AML-193 (cell line): ENCODE data around the gene USP36.
A peak's percentile ranks its signal among the peaks of the same experiment; 100 is the strongest.

Experiments
- DNase-seq, 2 experiments: peaks; one replicate each; lab custom pipeline; 2025; lab: John Stamatoyannopoulos, UW

USP36 gene

DNA sequence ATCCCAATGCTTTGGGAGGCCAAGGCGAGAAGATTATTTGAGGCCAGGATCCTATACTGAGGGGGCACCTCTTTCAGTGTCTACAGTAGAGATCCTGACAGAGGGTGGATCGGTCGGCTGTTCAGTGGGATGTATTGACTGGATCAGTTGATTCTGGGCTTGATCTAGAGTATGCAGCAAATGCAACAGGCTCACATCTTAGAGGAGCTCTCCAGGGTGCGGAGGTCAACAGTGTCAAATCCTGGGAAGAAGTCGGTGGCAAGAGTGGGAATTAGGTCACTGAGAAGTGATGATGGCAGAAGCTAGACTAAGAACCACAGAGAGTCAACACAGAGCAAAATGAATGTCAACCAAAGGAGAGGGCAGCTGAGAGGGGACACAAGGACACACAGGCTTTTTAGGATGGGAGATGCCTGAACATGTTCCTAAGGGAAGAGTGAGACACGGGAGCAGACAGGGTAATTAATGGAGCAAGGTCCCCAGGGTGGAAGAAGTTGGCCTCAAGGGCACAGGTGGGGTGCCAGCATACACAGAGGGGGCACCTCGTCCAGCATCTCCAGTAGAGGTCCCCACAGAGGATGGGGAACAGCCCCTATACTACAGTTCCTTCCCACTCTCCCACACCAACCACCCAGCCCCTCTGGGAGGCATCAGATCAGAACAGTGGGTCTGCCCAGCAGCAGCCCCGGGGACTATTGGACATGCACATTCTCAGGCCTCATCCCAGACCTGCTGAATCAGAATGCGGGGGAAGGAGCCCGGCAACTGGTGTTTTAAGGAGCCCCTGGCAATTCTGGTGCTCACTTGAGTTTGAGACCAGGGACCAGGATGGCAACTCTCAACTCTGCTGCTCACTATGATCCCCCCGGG, 48.5 kb downstream of the USP36 start:
- DNase-seq: no peak

DNA sequence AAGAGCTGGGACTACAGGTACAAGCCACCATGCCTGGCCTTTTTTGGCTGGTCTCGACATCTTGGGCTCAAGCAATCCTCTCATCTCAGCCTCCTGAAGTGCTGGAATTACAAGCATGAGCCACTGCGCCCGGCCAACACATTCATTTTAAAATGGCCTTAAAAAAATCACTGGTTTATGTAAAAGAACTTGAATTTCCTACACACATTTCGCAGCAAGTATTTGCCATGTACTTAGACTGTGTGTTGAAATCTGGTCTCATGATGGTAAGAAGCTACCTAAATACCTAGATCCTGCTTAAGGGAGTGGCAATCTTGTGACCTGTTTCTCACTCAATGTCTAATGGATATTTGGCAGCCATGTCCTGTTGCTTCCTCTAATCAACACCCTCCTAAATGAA, 50.1 kb downstream of the USP36 start:
- no peak for DNase-seq

DNA sequence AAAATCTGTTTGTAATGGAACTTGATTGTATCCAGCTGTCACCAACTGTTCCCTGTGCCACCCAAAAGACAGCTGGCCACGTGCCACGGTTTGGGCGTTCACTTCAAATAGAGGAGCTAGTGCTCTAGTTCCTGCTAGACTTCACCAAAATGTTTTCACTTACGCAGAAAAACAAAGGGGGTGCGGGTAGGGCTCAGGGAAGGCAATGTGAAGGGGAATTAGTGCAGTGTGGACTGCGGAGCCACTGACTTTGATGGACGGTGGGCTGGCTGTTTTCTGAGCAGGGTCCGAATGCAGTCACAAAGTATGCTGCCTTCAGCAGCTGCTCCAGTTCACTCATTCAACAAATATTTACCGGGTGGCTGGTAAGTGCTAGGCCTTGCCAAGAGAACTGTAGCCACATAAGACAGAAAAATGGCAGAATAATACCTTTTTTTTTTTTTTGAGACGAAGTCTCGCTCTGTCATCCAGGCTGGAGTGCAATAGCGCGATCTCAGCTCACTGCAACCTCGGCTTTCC, 50.9 kb downstream of the USP36 start:
- no peak for DNase-seq

DNA sequence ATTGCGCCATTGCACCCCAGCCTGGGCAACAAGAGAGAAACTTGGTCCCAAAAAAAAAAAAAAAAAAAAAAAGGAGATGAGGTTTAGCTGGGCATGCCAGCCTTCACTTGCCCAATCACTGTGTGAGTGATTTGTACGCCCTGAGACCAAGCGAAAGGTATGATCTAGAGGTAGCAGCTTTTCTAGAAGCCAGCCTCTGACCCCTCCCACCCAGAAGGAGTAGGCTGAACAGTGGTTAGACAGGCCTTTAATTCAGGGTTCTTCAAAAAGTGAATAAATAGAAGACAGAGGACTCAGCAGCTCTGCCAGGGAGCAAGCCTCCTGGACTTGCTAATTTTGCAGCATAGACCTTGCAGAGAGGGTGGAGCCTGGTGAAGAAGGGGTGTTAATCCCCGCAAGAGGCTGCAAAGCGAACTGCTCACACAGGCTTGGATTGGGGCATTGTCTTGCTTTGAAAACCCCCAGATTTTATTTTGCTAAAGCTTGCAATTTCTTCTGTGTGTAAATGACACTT, 51.4 kb downstream of the USP36 start:
- DNase-seq: no peak

DNA sequence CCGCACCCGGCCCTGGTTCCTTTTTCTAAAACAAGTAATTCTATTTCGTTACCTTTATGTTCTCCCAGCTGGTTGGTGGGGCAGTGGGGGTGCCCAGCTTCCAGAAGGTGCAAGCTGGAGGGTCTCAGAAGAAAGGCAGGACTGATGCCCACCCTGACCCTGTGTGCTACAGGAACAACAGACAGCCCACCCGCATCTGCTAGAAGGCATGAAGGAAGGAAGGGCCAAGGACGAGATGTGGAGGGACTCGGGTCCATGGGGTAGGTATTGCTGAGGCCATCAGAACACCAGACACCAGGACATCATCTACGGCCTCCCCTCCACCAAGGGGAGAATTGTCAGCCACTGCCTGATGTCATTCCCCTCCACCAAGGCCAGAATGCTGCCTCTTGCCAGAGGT, 52.2 kb downstream of the USP36 start:
- no peak for DNase-seq

DNA sequence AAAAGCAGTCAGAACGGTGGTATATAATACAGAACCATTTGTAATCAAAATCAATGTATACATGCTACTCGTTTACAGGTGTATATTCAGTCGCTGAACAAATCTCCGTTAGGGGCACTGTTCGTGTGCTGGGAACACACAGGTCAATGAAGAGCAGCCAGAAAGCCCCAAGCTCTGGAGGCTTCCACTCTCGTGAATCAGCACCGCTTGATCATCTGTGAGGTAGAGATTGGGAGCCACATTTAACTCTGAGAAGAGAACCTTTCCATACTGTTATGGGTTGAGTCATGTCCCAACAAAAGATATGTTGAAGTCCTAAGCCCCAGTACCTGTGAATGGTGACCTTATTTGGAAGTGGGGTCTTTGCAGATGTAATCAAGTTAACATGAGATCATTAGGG, 53.2 kb downstream of the USP36 start:
- DNase-seq: no peak

DNA sequence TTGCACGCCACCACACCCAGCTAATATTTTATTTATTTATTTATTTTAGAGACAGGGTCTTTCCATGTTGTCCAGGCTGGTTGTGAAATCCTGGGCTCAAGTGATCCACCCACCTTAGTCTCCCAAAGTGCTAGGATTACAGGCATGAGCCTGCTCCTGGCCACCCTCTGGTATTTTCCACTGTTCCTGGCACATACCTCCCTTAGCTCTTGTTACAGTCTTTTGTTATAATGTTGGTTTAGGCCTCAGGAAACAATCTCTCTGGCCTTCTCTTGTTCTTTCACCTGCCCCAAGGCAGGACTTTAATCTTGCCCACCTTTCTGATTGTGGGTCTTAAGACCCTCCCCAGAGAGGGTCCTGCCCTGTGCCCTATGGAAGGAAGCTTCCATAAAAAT, 55.0 kb downstream of the USP36 start:
- DNase-seq: no peak

DNA sequence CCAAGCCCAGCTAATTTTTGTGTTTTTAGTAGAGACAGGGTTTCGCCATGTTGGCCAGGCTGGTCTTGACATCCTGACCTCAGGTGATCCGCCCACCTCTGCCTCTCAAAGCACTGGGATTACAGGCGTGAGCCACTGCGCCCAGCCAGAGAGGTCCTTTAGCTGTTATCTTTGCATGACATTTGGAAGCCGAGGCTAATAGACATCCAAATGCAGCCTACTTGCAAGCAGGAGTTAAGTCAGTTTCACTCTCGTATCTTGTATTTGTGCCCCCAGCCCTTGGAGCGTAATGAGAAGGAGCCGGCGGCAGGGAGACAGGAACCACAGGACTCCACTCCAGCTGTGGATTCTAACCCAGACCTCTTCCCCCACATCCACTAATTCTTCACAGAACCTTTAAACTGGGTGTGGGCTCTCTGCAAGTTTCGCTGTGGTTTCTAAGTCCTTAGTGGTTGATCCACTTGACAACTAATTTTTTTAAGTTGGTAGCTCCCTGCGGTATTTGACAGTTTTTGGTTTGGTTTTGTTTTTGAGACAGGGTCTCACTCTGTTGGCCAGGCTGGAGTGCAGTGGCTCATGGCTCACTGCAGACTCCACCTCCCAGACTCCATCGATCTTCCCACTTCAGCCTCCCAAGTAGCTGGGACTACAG, 55.5 kb downstream of the USP36 start:
- no peak for DNase-seq

DNA sequence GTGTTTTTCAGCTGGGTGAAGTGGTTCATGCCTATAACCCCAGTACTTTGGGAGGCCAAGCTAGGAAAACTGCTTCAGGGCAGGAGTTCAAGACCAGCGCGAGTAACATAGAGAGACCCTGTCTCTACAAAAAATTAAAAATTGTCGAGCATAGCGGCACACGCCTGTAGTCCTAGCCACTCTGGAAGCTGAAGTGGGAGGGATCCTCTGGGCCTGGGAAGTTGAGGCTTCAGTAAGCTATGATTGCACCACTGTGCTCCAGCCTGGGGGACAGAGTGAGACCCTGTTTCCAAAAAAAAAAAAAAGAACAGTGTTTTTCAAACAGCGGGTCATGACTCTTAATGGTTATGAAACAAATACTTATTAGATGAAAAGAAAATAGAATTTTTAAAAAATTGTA, 56.3 kb downstream of the USP36 start:
- no peak for DNase-seq

DNA sequence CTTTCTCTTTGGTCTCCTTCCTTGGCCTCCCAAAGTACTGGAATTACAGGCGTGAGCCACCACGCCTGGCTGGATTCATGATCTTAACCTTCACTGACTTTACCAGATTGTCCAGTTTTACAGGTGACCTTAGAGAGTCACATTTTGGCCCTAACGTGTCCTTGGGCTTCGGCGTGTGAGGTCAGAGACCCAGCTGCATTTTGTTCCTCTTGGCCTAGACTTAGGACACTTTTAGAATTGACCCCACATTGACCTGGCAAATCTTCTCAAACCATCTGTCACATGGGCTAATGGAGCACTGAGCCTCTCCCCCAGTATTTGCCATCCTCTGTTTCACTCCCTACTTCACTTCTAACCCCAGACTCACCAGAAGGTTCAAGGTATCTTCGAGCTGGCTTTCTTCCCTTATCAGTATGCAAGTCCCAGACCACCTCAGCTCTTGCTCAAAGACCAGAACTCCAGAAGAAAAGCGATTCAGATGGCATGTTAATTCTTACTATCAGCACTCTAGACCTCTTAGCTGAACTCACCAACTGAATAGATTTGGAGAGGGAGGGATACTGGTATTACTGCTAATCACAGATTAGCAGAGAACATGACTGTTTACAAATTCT, 56.8 kb downstream of the USP36 start:
- DNase-seq: no peak

DNA sequence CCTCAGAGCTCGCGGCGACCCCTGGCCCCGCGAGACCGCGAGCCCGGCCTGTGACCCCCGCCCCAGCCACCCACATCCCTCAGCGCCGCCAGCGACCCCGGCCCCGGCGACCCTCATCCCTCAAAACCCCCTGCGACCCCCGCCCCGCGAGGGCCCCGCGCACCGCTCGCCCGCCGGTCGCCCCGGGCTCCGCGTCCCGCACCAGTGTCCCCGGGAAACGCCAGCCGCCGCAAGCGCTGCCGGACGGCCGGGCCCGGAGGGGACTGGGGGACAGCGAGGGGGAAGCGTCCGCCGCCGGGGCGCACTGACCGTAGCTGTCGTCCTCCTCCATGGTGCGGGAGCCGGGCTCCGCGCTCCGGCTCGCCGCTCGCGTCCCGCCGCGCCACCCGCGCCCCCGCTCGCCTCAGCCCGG, 58.7 kb downstream of the USP36 start, which contains the start of gene CYTH1:
Gene CYTH1 (minus strand): TSS at position 381 of the 412 bp plus-strand sequence. CDS start 50 bp downstream, at position 331.
- DNase-seq: no peak

DNA sequence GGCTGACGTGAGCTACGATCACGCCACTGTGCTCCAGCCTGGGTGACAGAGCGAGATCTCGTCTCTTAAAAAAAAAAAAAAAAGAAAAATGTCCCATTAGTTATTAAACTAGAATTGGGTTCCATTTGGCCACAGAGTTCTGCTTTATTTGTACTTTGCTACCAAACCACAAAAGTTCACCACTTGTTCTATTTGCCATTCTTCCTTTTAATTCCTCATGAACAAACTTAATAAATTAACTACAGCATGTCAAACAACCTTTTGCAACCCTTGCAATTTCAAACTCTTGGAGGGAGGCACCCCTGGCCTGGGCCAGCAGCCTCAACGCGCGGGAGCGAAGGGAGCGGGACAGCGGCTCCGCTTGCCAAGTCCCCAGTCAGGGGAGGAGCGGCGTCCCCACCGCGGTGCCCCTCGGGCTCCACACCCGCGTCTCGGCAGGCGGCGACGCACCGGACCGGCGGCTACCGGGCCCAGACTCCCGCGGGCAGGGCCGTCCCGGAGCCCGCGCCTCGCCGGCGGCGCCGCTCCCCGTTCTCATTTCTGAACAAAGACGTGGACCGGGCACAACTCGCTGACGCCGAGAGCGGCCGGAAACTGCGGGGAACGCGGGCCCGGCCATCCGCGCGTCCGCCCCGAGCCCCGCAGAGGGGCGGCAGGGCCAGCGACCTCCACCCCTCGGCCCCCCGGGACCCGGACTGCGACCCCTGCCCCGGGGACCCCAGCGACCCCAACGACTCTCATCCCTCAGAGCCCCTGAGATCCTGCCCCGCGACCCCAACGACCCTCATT, 59.3 kb downstream of the USP36 start:
- peak; percentile 26 to 45 for DNase-seq

DNA sequence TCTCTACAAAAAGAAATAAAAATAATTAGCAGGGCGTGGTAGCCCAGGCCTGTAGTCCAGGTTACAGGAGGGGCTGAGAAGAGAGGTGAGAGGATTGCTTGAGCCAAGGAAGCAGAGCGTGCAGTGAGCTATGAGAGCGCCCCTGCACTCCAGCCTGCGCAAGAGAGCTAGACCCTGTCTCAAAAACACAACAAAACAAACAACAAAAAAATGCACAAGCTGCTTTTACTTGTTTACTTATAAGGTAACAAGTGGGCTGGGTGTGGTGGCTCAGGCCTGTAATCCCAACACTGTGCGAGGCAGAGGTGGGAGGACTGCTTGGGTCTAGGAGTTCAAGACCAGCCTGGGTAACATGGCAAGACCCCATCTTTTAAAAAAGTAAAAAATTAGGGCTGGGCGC, 60.3 kb downstream of the USP36 start:
- DNase-seq: no peak

DNA sequence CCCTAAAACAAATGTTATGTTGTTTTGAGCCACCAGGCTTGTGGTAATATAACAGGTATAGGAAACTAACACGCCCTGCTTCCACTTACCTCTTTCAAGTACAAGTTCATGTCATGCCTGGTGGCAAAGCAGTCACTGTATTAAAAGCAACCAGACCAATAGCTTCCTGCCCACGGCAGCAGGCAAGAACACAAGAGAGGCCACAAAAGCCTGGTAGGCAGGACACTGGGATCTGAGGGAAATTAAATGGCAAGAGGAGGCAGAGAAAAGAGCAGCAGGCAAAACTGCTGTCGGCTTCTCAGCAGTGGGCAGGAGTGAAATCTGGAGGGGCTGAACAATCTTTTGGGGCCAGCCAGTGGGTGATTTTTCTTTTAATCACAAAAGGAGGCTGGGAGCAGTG, 60.8 kb downstream of the USP36 start:
- peak in 1 of 2 experiments; percentile 20 for DNase-seq

DNA sequence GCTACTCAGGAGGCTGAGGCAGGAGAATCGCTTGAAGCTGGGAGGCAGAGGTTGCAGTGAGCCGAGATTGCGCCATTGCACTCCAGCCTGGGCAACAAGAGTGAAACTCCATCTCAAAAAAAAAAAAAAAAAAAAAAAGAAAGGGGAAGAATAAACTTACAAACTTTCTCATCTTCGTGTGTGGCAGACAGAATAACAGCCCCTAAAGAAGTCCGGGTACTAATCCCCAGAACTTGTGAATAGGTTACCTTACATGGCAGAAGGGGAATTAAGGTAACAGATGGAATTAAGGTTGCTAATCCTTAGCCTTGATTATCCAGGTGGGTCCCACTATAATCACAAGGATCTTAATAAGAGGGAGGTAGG, 61.3 kb downstream of the USP36 start:
- peak; percentile 39 to 45 for DNase-seq

DNA sequence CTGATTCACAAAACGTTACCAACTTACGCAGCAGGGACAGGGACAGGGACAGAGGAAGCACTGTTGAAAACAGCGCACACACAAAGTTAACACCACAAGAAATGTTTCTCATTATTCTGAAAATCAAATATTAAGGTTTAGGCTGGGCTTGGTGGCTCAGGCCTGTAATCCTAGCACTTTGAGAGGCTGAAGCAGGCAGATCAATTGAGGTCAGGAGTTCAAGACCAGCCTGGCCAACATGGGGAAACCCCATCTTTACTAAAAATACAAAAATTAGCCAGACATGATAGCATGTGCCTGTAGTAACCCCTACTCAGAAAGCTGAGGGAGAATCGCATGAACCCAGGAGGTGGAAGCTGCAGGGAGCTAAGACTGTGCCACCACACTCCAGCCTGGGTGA, 62.7 kb downstream of the USP36 start:
- DNase-seq: no peak

DNA sequence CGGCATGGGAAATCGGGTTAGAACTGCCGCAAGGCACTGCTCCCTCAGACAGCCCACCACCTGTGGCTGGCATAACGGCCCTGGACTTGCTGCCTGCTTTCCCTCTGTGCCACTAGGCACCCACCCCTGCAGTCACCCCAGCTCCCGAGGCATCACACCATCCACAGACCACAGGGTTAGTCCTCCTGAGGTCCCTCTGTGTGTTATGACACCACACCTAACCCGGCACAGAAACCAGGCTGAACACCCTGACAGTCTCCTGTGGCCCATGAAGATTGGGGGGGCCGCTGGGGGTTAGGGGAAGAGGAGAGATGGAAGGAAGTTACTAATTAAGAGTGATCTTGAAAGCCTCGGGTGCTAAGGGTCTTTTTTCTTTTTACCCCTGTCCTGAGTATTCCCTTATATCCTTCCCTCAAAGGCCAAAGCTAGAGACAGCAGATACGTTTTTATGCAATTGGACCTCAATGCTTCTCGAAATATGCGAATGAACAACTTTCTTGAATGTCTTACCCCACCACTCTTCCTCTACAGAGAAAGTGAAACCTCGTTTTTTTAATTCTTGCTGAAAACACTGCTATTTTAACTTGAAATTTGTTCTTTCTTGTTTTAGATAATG, 65.5 kb downstream of the USP36 start:
- peak; percentile 27 to 50 for DNase-seq

DNA sequence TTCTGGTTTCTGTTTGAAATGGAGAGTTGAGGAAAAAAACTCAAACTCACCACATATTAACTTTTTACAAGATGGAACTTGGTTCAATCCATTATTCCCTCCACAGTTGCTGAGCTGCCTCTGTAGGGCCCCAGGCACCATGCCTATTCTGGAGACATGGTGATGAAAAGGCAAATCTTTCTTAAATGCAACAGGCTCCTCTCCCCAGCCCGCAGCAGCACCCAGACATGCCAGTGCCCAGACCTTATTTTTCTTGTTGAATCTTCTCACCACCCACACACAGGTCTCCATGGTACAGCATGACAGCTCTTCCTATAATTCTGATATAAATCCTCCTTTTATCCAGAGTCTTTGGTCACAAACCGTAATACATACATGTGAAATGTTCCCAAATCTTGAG, 66.2 kb downstream of the USP36 start:
- peak in 1 of 2 experiments; percentile 22 for DNase-seq

DNA sequence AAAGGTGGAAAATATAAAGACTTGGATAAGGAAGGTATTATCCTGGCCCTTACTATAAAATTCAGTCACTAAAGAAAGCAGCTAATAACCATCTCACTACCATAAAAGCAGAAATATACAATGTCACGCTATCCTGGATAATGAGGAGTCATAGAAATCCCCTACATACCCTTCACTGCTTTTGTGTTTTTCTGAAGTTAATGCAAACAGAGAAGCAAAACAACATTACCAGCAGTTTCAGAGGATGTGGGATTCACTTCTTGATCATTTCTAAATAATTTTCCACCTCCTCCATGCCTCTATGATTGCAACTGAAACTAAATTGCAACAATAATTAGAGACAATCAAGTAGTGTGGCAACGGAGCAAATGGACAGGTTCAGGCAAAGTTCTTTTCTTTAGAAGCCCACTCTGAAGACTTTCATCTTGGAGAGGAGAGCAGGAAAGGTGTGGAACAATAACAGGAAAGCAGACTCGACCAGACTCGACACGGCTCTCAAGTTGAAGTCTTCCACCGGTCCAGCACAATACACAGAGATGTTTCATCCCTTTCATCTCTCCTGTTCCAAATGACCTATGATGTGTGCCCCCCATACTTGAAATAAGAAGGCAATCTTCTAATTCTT, 68.7 kb downstream of the USP36 start:
- DNase-seq: no peak

DNA sequence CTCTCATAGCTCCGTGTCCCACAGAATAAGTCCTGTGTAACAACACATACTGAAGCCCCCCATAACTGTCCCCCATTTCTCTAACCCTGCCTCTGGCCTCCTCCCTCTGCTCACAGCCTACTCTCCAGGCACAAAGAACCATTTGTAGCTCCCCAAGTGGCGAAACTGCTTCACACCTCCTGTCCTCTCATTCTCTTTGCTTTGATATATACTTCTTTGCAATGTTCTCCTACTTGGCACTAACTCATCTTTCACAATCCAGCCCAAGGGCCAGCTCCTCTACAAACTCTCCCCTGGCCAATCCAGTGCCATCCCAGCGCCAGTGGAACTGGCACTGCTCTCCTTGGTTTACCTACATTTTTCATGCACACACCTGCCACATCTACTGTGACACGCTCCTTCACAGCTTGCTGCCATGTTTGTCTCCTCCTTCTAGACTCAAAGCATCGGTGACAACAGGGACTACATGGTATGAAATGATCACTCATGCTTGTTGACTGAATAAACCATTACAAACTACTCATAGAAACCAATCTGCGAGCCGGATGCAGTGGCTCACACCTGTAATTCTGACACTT, 71.3 kb downstream of the USP36 start:
- DNase-seq: peak; percentile 39 to 44
